GM06990 (cell line): ENCODE measurements around the gene NXPH1.

ENCODE experiments used
- DNase-seq: peaks from one replicate; pipeline ENCODE4 v3.0.0-alpha.2; 2011; ENCODE audit not compliant: insufficient read length; ENCODE audit errors: extremely low read depth
- H3K27me3 ChIP-seq: replicated peaks from 2 replicates; pipeline ENCODE4 v1.6.0; 2011; ENCODE audit warnings: low read length; ENCODE audit not compliant: control insufficient read depth, insufficient read depth
- H3K36me3 ChIP-seq: 2 replicates; pipeline ENCODE4 v1.5.1; 2011; ENCODE audit warnings: low read length; ENCODE audit not compliant: control insufficient read depth, insufficient read depth
- H3K4me3 ChIP-seq: replicated peaks from 2 replicates; pipeline ENCODE4 v1.5.1; 2011; ENCODE audit warnings: low read depth, mild to moderate bottlenecking, control low read depth, low read length
- TF ChIP-seq, protein P1 (sequence below): IDR thresholded peaks from 2 replicates; pipeline ENCODE4 v1.5.1; 2011; ENCODE audit warnings: low read length, control low read depth, mild to moderate bottlenecking, inconsistent platforms; ENCODE audit not compliant: insufficient read depth, poor library complexity, severe bottlenecking

NXPH1 gene

DNA sequence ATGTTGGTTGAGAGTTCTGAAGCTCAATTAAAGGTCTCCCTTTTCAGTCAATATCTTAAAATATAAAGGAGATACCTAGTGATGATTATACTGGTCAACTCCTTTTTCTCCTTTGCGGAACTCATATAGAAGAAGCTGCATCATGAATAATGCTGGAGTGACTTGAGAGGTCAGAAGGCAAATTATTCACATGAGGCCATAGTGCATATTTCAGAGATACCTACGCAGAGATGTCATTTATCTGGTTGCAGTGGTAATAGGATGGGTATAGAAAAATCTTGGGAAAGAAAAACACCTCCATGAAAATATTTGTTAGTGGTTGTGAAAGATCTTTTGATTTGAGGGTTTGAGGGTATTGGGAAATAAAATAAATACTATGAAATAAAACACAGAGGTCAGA lies 47.7 kb downstream of the NXPH1 start:
- Histone ChIP-seq H3K36me3 (no peaks in the 10 kb centered on the region), H3K27me3 (no peaks in the 10 kb centered on the region), H3K4me3 (no peak overlapping the region)
- no peak for DNase-seq
- TF ChIP-seq, protein P1, sequence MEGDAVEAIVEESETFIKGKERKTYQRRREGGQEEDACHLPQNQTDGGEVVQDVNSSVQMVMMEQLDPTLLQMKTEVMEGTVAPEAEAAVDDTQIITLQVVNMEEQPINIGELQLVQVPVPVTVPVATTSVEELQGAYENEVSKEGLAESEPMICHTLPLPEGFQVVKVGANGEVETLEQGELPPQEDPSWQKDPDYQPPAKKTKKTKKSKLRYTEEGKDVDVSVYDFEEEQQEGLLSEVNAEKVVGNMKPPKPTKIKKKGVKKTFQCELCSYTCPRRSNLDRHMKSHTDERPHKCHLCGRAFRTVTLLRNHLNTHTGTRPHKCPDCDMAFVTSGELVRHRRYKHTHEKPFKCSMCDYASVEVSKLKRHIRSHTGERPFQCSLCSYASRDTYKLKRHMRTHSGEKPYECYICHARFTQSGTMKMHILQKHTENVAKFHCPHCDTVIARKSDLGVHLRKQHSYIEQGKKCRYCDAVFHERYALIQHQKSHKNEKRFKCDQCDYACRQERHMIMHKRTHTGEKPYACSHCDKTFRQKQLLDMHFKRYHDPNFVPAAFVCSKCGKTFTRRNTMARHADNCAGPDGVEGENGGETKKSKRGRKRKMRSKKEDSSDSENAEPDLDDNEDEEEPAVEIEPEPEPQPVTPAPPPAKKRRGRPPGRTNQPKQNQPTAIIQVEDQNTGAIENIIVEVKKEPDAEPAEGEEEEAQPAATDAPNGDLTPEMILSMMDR, result no peak

DNA sequence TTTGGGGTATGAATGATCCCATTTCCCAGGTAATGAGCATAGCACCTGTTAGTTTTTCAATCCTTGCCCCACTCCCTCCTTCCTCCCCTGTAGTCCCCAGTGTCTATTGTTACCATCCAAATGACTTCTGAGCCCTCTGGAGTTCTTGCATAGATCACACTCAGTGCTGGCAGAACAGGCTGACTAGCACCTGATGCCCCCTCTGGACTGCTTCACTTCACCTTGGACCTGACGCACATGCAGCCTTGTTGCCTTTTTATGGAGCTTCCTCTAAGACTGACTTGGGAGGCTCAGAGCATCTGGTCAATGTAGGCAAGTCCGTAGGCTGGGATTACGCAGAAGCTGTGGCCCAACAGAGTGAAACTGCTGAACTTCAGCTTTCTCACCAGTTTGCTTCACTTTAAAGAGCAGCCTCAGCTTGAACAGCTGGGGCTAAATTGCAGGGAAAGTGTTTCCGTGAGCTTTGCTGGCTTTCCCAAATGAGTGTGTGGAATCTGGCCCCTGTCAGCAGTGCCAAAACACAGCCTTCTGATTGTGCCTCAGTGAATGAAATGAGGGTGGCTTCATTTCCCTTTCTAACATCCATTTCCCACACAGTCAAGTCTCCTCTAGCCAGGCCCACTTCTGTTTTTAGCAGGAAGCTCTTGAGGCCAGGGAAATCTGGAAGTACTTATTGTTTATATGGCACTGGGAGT lies 48.5 kb downstream of the NXPH1 start:
- DNase-seq, result no peak
- Histone ChIP-seq H3K36me3 (no peaks in the 10 kb centered on the region), H3K4me3 (no peak overlapping the region), H3K27me3 (no peaks in the 10 kb centered on the region)
- TF ChIP-seq, protein P1, result no peak

GRCh38 chr7:8490391-8491045 lies 57.1 kb downstream of the NXPH1 start:
- TF ChIP-seq, protein P1, result no peak
- Histone ChIP-seq H3K27me3 (no peaks in the 10 kb centered on the region; the same call in 1 of the 2 replicates), H3K36me3 (no peaks in the 10 kb centered on the region), H3K4me3 (no peak overlapping the region)
- no peak for DNase-seq

DNA sequence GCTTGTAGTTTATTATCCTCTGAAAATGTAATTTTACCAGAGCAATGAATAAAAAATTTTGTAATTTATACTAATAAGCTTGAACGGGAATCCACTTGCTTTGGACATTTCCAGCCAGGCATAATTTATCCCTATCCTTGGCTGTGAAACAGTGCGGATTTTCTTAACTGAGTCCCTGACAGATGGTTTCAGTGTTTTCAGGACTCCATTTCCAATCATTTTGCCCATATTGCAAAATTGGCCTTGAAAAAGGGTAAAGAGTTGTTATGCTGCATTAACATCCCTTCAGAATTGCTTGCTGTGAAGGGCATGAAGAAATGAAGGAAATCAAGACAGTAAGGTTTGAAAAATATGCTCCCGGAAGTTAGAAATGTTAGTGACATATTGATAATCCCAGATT lies 57.7 kb downstream of the NXPH1 start:
- TF ChIP-seq, protein P1, result no peak

DNA sequence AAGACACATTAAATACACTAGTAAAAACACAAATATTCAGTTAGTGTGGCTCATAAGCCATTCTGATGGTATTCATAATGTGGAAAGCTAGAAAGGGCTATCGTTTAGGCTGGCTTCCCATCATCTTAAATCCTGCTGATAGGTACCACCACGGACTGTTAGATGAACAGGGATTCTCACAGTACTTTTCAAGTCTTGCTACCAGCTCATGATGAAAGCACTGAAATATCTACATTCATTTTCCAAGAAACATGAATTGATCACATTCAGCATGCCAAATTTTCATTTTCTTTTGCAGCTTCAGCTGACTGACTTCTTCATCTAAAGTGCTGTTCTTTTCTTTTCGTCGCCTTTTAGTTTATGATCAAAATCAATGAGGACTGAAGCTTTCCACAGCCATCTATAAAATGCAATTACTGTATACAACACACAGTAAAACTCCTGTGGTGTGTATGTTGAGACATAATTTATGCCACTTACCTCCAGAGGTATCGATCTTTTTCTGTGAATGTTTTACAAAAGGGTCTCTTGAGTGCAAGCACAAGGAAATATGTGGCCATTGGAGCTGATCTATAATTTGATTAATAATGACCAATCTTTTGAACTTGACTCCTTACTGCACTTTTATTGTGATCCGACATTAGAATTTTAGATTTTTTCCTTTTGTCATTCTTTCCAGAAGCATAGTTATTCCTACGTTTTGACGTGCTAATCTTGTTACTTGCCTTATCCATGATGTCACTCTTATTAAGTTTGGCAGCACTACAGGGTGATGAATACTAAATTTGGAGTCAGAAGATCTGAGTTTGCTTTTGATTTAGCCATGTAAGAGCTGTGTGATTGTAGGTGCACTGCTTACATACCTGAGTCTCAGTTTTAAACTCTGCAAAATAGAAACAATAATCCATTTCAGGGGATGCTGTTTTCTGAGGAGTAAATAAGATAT lies 58.4 kb downstream of the NXPH1 start:
- DNase-seq, result no peak
- Histone ChIP-seq H3K36me3 (no peaks in the 10 kb centered on the region), H3K4me3 (no peak overlapping the region), H3K27me3 (no peaks in the 10 kb centered on the region; the same call in 1 of the 2 replicates)
- TF ChIP-seq, protein P1, result no peak

More for the DNA sequence above, 57.7 kb downstream of the NXPH1 start:
- Histone ChIP-seq H3K27me3 (no peaks in the 10 kb centered on the region; the same call in 1 of the 2 replicates), H3K36me3 (no peaks in the 10 kb centered on the region), H3K4me3 (no peak overlapping the region)
- no peak for DNase-seq
